Dedifferentiated amniotic fluid mesenchymal stem cell (primary cell): ENCODE results near the gene ADAM19.

Experiments
- DNase-seq: peaks from one replicate; pipeline ENCODE4 v3.0.0-alpha.2; 2016; ENCODE audit errors: extremely low spot score

ADAM19 gene

GRCh38 chr5:157562111-157562581 is 13.4 kb downstream of the ADAM19 start:
- no peak for DNase-seq

DNA sequence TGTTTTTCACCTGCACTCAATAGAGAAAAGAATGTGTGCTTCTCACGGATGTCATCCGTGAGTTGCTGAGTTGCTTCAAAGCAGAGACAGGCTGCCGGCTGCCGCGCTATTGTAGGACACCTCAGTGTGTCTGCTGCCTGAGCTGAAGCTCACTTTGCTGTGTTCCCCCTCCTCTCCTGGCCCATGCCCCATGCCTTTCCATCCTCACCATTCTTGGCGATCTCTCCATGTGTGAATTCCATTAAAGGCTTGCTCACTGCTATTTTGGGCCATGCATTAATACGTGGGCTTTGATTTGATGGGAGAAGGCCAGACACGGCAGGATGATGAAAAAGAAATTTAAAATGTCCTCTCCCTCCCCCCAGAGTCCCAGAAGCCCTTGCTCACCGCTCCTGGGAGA is 14.5 kb downstream of the ADAM19 start:
- no peak for DNase-seq

- no peak for DNase-seq
Measured at GRCh38 chr5:157559301-157559700, 16.3 kb downstream of the ADAM19 start.

DNA sequence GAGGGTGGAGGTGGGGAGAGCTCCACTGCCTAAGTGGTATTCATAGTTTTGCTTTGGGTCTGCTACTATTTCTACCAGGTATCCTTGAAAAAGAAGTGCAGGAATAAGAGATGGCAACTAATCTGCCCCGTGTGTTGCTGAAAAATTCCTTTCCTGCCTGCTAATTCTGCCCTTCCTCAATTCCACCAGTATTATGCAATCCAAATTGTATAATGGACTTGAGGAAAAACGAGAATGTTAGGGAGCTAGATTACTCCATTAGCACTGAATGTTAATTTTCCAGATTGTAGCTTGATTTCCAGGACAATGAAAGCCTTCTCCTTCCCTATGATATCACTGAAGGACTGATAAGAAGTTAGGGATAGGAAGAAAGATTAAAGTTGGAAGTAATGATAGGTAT is 16.9 kb downstream of the ADAM19 start:
- DNase-seq, result no peak

DNA sequence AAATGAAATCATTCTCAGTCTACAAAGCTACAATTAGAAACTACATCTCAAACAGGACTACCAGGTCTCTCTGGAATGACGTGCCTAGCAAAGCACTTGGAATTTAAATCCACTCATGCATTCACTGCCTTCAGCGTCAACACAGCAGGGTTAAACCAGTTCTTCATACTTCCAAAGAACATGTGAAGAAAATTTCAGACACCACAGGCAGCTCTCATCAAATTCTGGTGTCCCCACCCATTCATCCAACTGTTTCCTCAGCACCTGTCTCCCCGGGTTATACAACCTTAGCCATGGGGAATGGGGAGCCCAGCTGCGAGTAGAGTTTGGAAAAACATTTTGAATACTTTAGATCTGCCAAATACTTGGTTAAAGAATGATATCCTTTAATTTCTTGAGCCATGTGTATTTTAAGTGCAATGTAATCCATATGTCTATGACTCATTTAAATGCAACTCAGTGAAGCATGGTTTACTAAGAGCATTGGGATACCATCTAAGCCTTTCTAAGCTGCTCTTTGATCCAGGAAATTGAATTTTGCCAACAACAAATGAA is 17.5 kb downstream of the ADAM19 start:
- DNase-seq, result peak; percentile 86

GRCh38 chr5:157556615-157557418 is 18.8 kb downstream of the ADAM19 start:
- DNase-seq, result no peak

DNA sequence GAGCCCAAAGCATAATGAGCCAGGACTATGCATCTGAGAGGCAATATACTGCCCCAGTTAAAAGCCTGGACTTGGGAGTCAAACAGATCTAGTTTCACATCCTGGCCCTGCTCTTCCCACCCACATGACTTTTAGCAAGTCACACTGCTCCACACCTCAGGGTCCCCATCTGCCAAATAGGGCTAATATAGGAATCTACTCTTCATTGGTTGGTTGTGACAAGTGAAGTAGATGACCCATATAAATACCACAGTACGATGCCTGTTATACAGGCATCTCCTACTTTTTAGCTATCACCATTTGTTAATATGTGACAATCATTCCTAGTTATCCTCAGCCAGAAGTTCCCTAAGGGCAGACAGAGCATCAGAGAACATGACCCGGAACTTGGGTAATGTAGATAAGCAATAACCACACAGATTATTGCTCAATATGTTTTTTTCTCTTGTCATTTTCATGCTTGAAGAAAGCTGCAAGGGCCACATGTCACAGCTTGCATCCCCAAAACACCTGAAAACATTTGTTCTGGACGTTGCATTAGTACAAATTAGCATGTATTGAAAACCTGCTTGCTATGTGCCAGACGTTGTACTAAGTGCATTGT is 20.4 kb downstream of the ADAM19 start:
- no peak for DNase-seq

- DNase-seq, result no peak
Measured at GRCh38 chr5:157554179-157555036, 21.2 kb downstream of the ADAM19 start.

GRCh38 chr5:157552650-157553049 is 22.9 kb downstream of the ADAM19 start:
- DNase-seq, result no peak

DNA sequence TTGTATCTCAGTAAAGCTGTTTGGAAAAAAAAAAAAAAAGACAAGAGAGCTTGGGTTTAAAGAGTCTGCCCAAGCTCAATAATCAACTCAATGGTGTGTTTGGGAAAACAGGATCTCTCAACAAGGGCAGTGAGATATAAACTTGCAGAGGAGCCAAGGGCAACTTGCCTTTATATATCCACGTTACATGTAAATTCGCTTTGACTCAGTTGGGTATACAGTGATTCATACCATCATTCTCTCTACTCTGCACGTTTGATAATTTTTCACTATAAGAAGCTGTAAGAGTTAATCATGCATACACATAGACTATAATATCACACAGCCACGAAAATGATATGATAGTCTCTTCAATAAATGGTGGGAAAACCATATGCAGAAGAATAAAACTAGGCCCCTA is 24.9 kb downstream of the ADAM19 start:
- DNase-seq, result no peak

DNA sequence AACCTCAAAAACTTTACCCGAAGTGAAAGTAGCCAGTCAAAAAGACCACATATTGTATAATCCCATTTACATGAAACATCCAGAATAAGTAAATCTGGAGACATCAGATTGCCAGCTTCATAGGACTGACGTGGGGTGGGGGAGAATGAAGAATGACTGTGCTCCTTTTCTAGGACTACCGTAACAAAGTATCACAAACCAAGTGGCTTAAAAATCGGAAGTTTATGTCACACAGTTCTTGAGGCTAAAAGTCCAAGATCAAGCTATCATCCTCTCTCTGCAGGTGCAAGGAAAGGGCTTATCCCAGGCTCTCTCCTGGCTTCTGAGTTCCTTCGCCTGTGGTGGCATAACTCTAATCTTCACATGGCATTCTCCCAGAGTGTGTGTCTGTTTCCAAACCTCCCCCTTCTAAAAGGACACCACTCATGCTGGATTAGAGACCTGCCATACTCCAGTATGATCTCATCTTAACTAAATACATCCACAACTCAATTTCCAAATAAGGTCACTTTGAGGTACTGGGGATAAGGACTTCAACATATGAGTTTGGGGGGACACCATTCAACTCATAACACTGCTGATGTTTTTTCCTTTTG is 25.5 kb downstream of the ADAM19 start:
- DNase-seq, result no peak

- DNase-seq, result no peak
Measured at GRCh38 chr5:157549283-157549629, 26.3 kb downstream of the ADAM19 start.

DNA sequence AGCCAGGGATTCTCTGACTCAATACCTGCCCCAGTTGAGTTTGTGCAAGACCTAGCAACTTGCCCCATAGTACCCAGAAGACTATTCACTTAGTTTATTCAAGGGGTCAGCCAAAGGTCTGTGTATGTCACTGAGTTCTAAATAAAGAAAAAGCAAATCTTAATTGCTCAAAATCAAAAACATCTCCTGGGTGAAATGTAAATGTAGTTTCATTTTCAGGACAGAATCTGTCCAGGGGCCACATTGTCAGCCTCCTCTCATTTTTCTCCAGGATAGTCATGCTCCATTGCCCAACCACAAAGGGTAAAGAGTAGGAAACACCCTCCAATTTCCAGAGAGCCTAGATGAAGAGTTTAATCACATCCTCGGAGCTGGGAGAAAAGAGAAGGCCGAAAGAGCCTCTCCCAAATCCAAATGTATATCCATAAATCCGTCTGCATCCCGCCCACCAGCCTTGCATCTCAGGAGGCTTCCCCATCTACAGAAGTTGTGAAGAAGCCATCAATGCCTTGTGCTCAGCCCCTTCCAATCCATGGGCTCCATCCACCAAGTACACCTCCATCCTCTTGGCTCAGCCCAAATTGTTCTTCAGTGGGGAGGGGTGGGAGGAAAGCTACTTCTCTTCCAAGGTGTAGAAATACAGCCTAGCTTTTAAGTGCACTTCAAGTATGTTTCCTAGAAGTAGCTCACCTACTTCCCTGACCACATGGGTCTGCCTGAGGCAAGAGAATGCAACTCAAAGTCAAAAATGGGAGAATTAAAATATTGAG is 26.9 kb downstream of the ADAM19 start:
- peak; percentile 59 for DNase-seq

DNA sequence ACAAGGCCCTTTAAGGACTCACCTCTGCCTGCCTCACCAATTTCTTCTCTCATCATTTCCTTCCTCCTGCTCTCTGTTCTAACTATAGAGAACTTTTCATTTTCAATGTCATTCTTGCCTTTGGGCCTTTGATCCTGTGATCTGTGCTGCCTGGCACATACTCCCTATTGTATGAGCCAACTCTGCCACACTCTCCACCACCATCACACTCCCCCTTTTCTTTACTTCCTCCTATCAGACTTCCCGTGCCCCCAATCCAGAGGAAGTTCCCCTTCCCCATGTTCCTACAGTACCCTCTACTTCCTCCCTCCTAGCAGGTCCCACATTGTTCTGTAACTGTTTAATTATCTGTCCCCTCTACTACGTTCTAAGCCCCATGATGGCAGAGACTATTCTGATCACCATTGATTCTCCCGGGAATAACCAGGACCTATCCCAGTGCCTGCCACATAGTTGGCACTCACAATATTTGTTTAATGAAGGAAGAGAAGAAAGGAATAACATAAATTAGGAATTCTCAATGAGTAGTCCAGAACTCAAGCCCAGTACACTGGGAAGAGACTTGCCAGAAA is 27.5 kb downstream of the ADAM19 start:
- no peak for DNase-seq

DNA sequence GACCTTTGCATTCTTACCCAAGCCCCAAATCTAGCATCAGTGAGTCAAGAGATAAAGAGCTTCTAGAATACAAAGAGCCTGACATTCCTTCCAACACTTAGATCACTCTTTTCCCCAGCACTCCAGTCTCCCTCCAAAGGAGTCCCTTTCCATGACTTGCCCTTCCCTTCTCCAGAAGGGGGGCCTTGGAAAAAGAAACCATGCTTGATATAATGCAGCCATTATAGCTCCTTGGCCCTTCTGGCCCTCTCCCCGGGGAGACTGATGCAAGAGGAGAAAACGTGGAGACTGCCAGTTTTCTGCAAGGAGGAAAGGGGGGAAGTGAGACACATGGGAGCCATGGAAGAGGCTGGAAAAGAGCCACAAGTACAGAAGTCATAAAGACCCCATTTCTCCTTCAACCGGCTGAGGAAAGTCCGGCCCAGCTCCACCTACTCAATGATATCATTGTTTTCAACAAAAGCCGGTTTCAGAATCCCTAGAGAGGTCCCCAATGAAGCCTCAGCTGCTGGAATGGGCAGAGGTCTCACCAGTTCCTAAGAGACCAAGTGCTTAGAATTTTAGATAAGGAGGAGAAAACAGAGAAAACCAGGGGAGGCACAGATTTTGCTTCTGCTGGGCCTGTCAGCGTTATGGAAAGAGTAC is 29.0 kb downstream of the ADAM19 start:
- no peak for DNase-seq

DNA sequence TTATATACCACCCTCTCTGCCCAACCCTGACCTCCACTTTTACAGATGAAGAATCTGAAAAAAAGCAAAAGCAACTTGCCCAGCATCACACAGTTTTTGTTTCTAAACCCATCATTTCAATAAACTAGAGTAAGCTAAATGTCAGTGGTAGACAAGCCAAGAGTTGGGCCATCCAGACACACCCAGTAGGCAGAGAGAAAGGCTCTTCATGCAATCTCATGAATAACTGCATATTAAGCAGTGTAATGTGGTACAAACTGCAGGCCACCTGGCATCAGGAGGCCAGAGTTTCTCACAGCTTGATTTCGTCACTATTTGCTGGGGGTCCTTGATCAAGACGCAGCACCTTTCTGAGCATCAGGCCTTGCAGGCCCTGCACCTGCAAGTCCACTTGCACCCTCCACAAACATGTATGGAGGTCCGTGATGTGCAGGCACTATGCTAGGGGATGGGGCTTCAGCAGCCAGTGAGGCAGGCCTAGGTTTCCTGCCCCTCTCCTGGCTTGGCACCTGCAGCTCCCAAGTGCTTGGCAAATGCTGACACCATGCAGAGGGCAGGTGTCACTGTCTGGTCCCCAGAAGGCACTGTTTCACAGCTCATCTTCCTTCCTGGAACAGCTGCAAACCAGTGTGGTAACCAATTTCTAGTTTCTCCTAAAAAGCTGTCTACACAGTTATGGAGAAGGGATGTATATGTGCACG is 29.8 kb downstream of the ADAM19 start:
- no peak for DNase-seq

DNA sequence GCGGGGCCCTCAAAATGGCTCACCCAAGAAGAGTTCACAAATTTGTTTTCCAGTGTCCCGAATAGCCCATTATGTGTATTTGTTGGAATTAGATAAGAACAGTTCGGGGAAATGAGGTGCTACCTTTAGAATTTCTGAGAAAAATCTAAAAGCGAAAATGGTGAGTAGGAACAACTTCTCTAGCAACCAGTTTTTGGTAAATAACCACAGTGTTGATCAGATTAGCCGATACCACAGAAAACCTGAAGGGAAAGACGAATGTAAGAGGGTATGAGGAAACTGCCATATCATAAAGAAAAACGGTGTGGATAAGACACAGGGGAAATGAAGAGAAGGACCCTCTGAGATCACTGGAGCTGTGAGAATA is 31.0 kb downstream of the ADAM19 start:
- no peak for DNase-seq

DNA sequence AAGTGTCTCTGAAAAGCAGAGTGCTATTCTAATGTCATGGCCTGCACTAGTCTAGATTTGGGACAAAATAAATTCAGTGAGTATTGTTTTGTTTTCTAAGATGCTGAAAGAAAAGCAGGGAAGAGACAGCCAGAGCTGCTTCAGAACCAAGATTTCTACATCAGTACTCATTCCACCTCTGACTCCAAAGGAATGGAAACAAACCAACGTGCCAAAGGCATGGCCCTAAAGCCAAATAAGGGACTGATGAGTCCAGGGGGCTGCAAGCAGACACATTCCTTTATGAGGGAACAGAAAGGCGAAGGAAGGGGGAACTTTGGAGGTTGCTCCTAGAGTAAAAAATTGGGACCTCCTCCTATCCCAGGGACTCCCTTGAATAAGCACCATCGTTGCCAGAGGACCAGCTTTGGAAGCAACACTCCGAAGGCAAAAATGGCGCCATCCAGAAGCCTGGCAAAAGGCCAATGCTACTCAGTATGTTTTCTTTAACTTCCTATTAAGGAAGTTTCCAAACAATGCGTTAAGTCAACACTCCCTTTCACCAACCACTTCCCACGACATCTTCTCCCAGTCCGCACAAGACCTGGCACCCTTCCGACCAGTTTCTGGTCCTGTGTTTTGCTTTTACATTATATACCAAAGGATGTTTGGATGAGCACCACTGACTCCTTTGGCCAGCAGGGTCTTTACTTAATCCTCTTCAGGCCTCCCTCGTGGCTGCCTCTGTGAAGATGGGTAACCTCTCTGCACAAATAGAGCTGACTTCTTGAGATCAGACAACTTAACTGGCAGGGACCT is 31.6 kb downstream of the ADAM19 start:
- DNase-seq, result no peak
